Liver (tissue), 3 donors: ENCODE data around the gene ITIH1.
A peak's percentile ranks its signal among the peaks of the same experiment; 100 is the strongest.

Source experiments
- GABPA ChIP-seq, 2 donors: IDR thresholded peaks in 1 of 2; conservative IDR thresholded peaks in 1 of 2; 2 replicates each; pipeline ENCODE4 v1.6.1; 2016; ENCODE audit warnings: antibody characterized with exemption in 2 of 2, mild to moderate bottlenecking in 1 of 2, moderate library complexity in 1 of 2
- HNF4A ChIP-seq, 2 donors: conservative IDR thresholded peaks; 2 replicates each; pipeline ENCODE4 v1.6.1; 2016; ENCODE audit warnings: antibody characterized with exemption in 2 of 2, mild to moderate bottlenecking in 2 of 2
- JUND ChIP-seq, 2 donors: IDR thresholded peaks; 2 replicates each; pipeline ENCODE4 v1.6.1; 2016; ENCODE audit warnings: antibody characterized with exemption in 2 of 2
- NR2F2 ChIP-seq: IDR thresholded peaks from 2 replicates; pipeline ENCODE4 v1.6.1; 2016; ENCODE audit warnings: antibody characterized with exemption
- RAD21 ChIP-seq, 2 donors: IDR thresholded peaks; 2 replicates each; pipeline ENCODE4 v1.6.1; 2016; ENCODE audit warnings: antibody characterized with exemption in 2 of 2, mild to moderate bottlenecking in 2 of 2
- RXRA ChIP-seq, 2 donors: IDR thresholded peaks; 2 replicates each; pipeline ENCODE4 v1.6.1; 2017 to 2018; ENCODE audit warnings: antibody characterized with exemption in 2 of 2, mild to moderate bottlenecking in 1 of 2
- SP1 ChIP-seq: IDR thresholded peaks from 2 replicates; pipeline ENCODE4 v1.6.1; 2018; ENCODE audit warnings: antibody characterized with exemption, mild to moderate bottlenecking
- YY1 ChIP-seq: IDR thresholded peaks from 2 replicates; pipeline ENCODE4 v1.6.1; 2016; ENCODE audit warnings: antibody characterized with exemption, mild to moderate bottlenecking
- TF ChIP-seq, protein P1 (sequence below): IDR thresholded peaks from 2 replicates; pipeline ENCODE4 v1.6.1; 2016; ENCODE audit warnings: antibody characterized with exemption, mild to moderate bottlenecking
- TF ChIP-seq, protein P2 (sequence below): fragments of 150-350 bp; IDR thresholded peaks from 2 replicates; pipeline ENCODE4 v1.5.1; 2017; ENCODE audit warnings: improper control_type of control experiment, low read depth, low read length; ENCODE audit not compliant: missing input control
- TF ChIP-seq, protein P3 (sequence below): IDR thresholded peaks from 2 replicates; pipeline ENCODE4 v1.6.1; 2016; ENCODE audit warnings: antibody characterized with exemption
- TF ChIP-seq, protein P4 (sequence below): IDR thresholded peaks from 2 replicates; pipeline ENCODE4 v1.6.1; 2016; ENCODE audit warnings: antibody characterized with exemption
- TF ChIP-seq, protein P5 (sequence below): IDR thresholded peaks from 2 replicates; pipeline ENCODE4 v1.6.1; 2016; ENCODE audit warnings: antibody characterized with exemption
- donor health status: healthy.
- donor health status: healthy.

DNA sequence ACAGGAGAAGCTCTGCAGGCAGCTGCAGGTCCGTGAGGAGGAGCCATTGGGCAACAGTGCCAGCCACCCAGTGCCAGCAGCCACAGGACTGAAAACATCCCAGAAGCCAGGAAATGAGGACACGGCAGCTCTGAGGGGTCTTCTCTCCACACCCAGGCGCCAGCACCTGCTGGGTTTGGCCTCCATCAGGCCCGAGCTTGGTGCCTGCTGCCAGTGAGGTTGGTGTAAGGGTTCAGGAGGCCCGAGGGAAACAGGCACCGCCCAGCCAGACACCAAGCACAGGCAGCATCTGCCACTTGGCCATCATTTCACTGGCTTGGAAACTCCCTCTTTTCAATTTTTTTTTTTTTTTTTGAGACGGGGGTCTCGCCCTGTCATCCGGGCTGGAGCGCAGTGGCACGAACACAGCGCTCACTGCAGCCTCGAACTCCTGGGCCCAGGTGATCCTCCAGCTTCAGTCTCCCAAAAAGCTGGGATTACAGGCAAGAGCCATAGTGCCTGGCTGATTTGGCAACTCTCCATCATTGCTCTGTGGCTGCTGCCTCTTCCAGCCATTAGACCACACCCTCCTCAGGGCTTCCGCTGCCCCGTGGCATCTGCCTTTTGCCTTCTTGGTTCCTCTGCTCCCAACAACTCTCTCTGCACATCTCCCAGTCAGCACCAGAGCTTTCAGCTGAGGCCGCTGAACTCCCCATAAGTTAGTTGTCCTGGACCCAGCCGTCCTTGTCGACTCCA, 15.7 kb downstream of the ITIH1 start:
- TF ChIP-seq, protein P1, sequence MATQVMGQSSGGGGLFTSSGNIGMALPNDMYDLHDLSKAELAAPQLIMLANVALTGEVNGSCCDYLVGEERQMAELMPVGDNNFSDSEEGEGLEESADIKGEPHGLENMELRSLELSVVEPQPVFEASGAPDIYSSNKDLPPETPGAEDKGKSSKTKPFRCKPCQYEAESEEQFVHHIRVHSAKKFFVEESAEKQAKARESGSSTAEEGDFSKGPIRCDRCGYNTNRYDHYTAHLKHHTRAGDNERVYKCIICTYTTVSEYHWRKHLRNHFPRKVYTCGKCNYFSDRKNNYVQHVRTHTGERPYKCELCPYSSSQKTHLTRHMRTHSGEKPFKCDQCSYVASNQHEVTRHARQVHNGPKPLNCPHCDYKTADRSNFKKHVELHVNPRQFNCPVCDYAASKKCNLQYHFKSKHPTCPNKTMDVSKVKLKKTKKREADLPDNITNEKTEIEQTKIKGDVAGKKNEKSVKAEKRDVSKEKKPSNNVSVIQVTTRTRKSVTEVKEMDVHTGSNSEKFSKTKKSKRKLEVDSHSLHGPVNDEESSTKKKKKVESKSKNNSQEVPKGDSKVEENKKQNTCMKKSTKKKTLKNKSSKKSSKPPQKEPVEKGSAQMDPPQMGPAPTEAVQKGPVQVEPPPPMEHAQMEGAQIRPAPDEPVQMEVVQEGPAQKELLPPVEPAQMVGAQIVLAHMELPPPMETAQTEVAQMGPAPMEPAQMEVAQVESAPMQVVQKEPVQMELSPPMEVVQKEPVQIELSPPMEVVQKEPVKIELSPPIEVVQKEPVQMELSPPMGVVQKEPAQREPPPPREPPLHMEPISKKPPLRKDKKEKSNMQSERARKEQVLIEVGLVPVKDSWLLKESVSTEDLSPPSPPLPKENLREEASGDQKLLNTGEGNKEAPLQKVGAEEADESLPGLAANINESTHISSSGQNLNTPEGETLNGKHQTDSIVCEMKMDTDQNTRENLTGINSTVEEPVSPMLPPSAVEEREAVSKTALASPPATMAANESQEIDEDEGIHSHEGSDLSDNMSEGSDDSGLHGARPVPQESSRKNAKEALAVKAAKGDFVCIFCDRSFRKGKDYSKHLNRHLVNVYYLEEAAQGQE: no peak
- TF ChIP-seq, protein P2, sequence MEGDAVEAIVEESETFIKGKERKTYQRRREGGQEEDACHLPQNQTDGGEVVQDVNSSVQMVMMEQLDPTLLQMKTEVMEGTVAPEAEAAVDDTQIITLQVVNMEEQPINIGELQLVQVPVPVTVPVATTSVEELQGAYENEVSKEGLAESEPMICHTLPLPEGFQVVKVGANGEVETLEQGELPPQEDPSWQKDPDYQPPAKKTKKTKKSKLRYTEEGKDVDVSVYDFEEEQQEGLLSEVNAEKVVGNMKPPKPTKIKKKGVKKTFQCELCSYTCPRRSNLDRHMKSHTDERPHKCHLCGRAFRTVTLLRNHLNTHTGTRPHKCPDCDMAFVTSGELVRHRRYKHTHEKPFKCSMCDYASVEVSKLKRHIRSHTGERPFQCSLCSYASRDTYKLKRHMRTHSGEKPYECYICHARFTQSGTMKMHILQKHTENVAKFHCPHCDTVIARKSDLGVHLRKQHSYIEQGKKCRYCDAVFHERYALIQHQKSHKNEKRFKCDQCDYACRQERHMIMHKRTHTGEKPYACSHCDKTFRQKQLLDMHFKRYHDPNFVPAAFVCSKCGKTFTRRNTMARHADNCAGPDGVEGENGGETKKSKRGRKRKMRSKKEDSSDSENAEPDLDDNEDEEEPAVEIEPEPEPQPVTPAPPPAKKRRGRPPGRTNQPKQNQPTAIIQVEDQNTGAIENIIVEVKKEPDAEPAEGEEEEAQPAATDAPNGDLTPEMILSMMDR: no peak
- TF ChIP-seq, protein P3, sequence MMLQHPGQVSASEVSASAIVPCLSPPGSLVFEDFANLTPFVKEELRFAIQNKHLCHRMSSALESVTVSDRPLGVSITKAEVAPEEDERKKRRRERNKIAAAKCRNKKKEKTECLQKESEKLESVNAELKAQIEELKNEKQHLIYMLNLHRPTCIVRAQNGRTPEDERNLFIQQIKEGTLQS: no peak
- TF ChIP-seq, protein P4, sequence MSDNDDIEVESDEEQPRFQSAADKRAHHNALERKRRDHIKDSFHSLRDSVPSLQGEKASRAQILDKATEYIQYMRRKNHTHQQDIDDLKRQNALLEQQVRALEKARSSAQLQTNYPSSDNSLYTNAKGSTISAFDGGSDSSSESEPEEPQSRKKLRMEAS: no peak
- TF ChIP-seq JUND (IDR thresholded peaks at IDR 0.05) (no peak), RAD21 (IDR thresholded peaks at IDR 0.05) (no peak), SP1 (no peak), GABPA (IDR thresholded peaks at IDR 0.05 in 1 of 2, conservative IDR thresholded peaks at IDR 0.05 in 1 of 2) (no peak), YY1 (peak; percentile 50), RXRA (IDR thresholded peaks at IDR 0.05) (no peak), NR2F2 (no peak), HNF4A (conservative IDR thresholded peaks at IDR 0.05) (no peak)
- TF ChIP-seq, protein P5, sequence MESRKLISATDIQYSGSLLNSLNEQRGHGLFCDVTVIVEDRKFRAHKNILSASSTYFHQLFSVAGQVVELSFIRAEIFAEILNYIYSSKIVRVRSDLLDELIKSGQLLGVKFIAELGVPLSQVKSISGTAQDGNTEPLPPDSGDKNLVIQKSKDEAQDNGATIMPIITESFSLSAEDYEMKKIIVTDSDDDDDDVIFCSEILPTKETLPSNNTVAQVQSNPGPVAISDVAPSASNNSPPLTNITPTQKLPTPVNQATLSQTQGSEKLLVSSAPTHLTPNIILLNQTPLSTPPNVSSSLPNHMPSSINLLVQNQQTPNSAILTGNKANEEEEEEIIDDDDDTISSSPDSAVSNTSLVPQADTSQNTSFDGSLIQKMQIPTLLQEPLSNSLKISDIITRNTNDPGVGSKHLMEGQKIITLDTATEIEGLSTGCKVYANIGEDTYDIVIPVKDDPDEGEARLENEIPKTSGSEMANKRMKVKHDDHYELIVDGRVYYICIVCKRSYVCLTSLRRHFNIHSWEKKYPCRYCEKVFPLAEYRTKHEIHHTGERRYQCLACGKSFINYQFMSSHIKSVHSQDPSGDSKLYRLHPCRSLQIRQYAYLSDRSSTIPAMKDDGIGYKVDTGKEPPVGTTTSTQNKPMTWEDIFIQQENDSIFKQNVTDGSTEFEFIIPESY: no peak
